T-helper 1 cell treated with Interleukin-12 subunit alpha and Interleukin-12 subunit beta and Interleukin-4 antibody, amounts not matched to agents 30 μg/mL and 1 μg/mL, for 36 hours (primary cell): ENCODE measurements around the gene SLC5A10.
"Not testable (repeated sequence)": the region's sequence is repeated elsewhere in the genome, so short reads cannot be mapped to it uniquely, and the experiment has no call there.

ENCODE experiments used
- H3K27ac Mint-ChIP-seq: one replicate; pipeline ENCODE4 v1.8.0; 2021; ENCODE audit warnings: mild to moderate bottlenecking, mixed read lengths
- H3K27me3 Mint-ChIP-seq: one replicate; pipeline ENCODE4 v1.8.0; 2021; ENCODE audit warnings: low read depth, mixed read lengths
- H3K36me3 Mint-ChIP-seq: one replicate; pipeline ENCODE4 v1.8.0; 2021; ENCODE audit warnings: low read depth, mixed read lengths
- H3K4me1 Mint-ChIP-seq: one replicate; pipeline ENCODE4 v1.8.0; 2021; ENCODE audit warnings: low read depth, mixed read lengths
- H3K4me3 Mint-ChIP-seq: one replicate; pipeline ENCODE4 v1.8.0; 2021; ENCODE audit warnings: mild to moderate bottlenecking, moderate library complexity, mixed read lengths
- H3K9me3 Mint-ChIP-seq: one replicate; pipeline ENCODE4 v1.8.0; 2021; ENCODE audit warnings: mixed read lengths

Gene SLC5A10

GRCh38 chr17:19029740-19030139, 77.8 kb downstream of the SLC5A10 start:
- not testable (repeated sequence) for H3K4me1 Mint-ChIP-seq, H3K4me3 Mint-ChIP-seq, H3K9me3 Mint-ChIP-seq

GRCh38 chr17:19030771-19031449, 78.9 kb downstream of the SLC5A10 start:
- H3K4me3 Mint-ChIP-seq, H3K9me3 Mint-ChIP-seq, H3K27ac Mint-ChIP-seq, H3K27me3 Mint-ChIP-seq, H3K36me3 Mint-ChIP-seq, H3K4me1 Mint-ChIP-seq: not testable (repeated sequence)

More at GRCh38 chr17:19029740-19030139, 77.8 kb downstream of the SLC5A10 start:
- H3K27ac Mint-ChIP-seq, H3K36me3 Mint-ChIP-seq, H3K27me3 Mint-ChIP-seq: not testable (repeated sequence)

GRCh38 chr17:19031729-19032128, 79.8 kb downstream of the SLC5A10 start:
- H3K4me3 Mint-ChIP-seq, H3K36me3 Mint-ChIP-seq, H3K9me3 Mint-ChIP-seq, H3K27me3 Mint-ChIP-seq, H3K4me1 Mint-ChIP-seq, H3K27ac Mint-ChIP-seq: not testable (repeated sequence)

GRCh38 chr17:19032377-19032988, 80.5 kb downstream of the SLC5A10 start:
- H3K27me3 Mint-ChIP-seq, H3K4me1 Mint-ChIP-seq, H3K9me3 Mint-ChIP-seq: not testable (repeated sequence)

GRCh38 chr17:19036186-19036585, 84.2 kb downstream of the SLC5A10 start:
- not testable (repeated sequence) for H3K4me1 Mint-ChIP-seq, H3K4me3 Mint-ChIP-seq, H3K27me3 Mint-ChIP-seq, H3K36me3 Mint-ChIP-seq, H3K27ac Mint-ChIP-seq, H3K9me3 Mint-ChIP-seq

More at GRCh38 chr17:19032377-19032988, 80.5 kb downstream of the SLC5A10 start:
- not testable (repeated sequence) for H3K27ac Mint-ChIP-seq, H3K36me3 Mint-ChIP-seq, H3K4me3 Mint-ChIP-seq

GRCh38 chr17:19037547-19037946, 85.6 kb downstream of the SLC5A10 start:
- not testable (repeated sequence) for H3K27ac Mint-ChIP-seq, H3K9me3 Mint-ChIP-seq, H3K4me1 Mint-ChIP-seq, H3K4me3 Mint-ChIP-seq, H3K36me3 Mint-ChIP-seq, H3K27me3 Mint-ChIP-seq

GRCh38 chr17:19038007-19038406, 86.0 kb downstream of the SLC5A10 start:
- H3K27ac Mint-ChIP-seq, H3K9me3 Mint-ChIP-seq, H3K27me3 Mint-ChIP-seq, H3K36me3 Mint-ChIP-seq, H3K4me3 Mint-ChIP-seq, H3K4me1 Mint-ChIP-seq: not testable (repeated sequence)

- H3K36me3 Mint-ChIP-seq, H3K27ac Mint-ChIP-seq, H3K4me1 Mint-ChIP-seq, H3K9me3 Mint-ChIP-seq, H3K27me3 Mint-ChIP-seq, H3K4me3 Mint-ChIP-seq: not testable (repeated sequence)
These were observed 86.8 kb downstream of the SLC5A10 start for GRCh38 chr17:19038730-19039129.

- H3K27me3 Mint-ChIP-seq, H3K9me3 Mint-ChIP-seq, H3K4me1 Mint-ChIP-seq, H3K27ac Mint-ChIP-seq, H3K4me3 Mint-ChIP-seq, H3K36me3 Mint-ChIP-seq: not testable (repeated sequence)
These were observed 88.4 kb downstream of the SLC5A10 start for GRCh38 chr17:19040350-19040749.

- H3K27me3 Mint-ChIP-seq, H3K9me3 Mint-ChIP-seq, H3K4me3 Mint-ChIP-seq, H3K36me3 Mint-ChIP-seq, H3K4me1 Mint-ChIP-seq, H3K27ac Mint-ChIP-seq: not testable (repeated sequence)
These were observed 89.9 kb downstream of the SLC5A10 start for GRCh38 chr17:19041871-19042270.

GRCh38 chr17:19042369-19042768, 90.4 kb downstream of the SLC5A10 start:
- H3K27ac Mint-ChIP-seq, H3K36me3 Mint-ChIP-seq, H3K27me3 Mint-ChIP-seq, H3K4me3 Mint-ChIP-seq, H3K9me3 Mint-ChIP-seq, H3K4me1 Mint-ChIP-seq: not testable (repeated sequence)

GRCh38 chr17:19043032-19043431, 91.1 kb downstream of the SLC5A10 start:
- H3K4me3 Mint-ChIP-seq, H3K36me3 Mint-ChIP-seq, H3K4me1 Mint-ChIP-seq, H3K27me3 Mint-ChIP-seq, H3K27ac Mint-ChIP-seq, H3K9me3 Mint-ChIP-seq: not testable (repeated sequence)

GRCh38 chr17:19044643-19045042, 92.7 kb downstream of the SLC5A10 start:
- not testable (repeated sequence) for H3K27ac Mint-ChIP-seq, H3K9me3 Mint-ChIP-seq, H3K4me3 Mint-ChIP-seq, H3K27me3 Mint-ChIP-seq, H3K4me1 Mint-ChIP-seq, H3K36me3 Mint-ChIP-seq

GRCh38 chr17:19046782-19047375, 94.9 kb downstream of the SLC5A10 start, which contains the start of gene GRAP:
Gene GRAP (minus strand): TSS chr17:19046957. CDS start chr17:19046926, 31 bp downstream.
- not testable (repeated sequence) for H3K4me3 Mint-ChIP-seq, H3K36me3 Mint-ChIP-seq, H3K27ac Mint-ChIP-seq, H3K4me1 Mint-ChIP-seq, H3K9me3 Mint-ChIP-seq, H3K27me3 Mint-ChIP-seq

GRCh38 chr17:19047510-19047909, 95.5 kb downstream of the SLC5A10 start:
- not testable (repeated sequence) for H3K27ac Mint-ChIP-seq, H3K4me1 Mint-ChIP-seq, H3K27me3 Mint-ChIP-seq, H3K4me3 Mint-ChIP-seq, H3K36me3 Mint-ChIP-seq, H3K9me3 Mint-ChIP-seq
